HG02763 (cell line): Measurements from ENCODE around the gene MRM1.

Experiments used
- ATAC-seq: cut with Tn5 transposase; IDR thresholded peaks from one replicate; pipeline ENCODE4 v1.9.1; 2021; ENCODE audit warnings: mild to moderate bottlenecking, moderate library complexity; ENCODE audit not compliant: unreplicated experiment

The MRM1 gene

GRCh38 chr17:36601303-36602029 is at the start of gene MRM1:
Gene MRM1 (plus strand): TSS chr17:36601583. CDS start chr17:36601811, 228 bp downstream.
- peak; percentile 84 for ATAC-seq

- ATAC-seq = no peak
Observed at GRCh38 chr17:36553459-36553858, 47.9 kb upstream of the MRM1 start.

GRCh38 chr17:36566081-36566480 is 35.3 kb upstream of the MRM1 start:
- no peak for ATAC-seq

GRCh38 chr17:36575028-36575427 is 26.4 kb upstream of the MRM1 start:
- ATAC-seq = no peak

- no peak for ATAC-seq
Observed at GRCh38 chr17:36576793-36577192, 24.6 kb upstream of the MRM1 start.

- ATAC-seq = no peak
Observed at GRCh38 chr17:36578671-36579070, 22.7 kb upstream of the MRM1 start.

GRCh38 chr17:36583787-36584186 is 17.6 kb upstream of the MRM1 start:
- no peak for ATAC-seq

GRCh38 chr17:36586138-36586537 is 15.2 kb upstream of the MRM1 start:
- no peak for ATAC-seq

- no peak for ATAC-seq
Observed at GRCh38 chr17:36590082-36590481, 11.3 kb upstream of the MRM1 start.

- peak; percentile 91 for ATAC-seq
Observed at GRCh38 chr17:36591434-36592315, 9.7 kb upstream of the MRM1 start, which contains the start of gene DHRS11. Gene DHRS11 (plus strand): TSS chr17:36591879. CDS start chr17:36592010, 131 bp downstream.

- ATAC-seq = no peak
Observed at GRCh38 chr17:36592316-36592715, 9.1 kb upstream of the MRM1 start.

- ATAC-seq = no peak
Observed at GRCh38 chr17:36592716-36593321, 8.6 kb upstream of the MRM1 start.

- ATAC-seq = no peak
Observed at GRCh38 chr17:36593656-36594316, 7.6 kb upstream of the MRM1 start.

GRCh38 chr17:36594626-36595401 is 6.6 kb upstream of the MRM1 start:
- no peak for ATAC-seq

GRCh38 chr17:36597226-36597625 is 4.2 kb upstream of the MRM1 start:
- ATAC-seq = no peak

GRCh38 chr17:36597866-36598777 is 3.3 kb upstream of the MRM1 start:
- no peak for ATAC-seq

GRCh38 chr17:36598951-36599401 is 2.4 kb upstream of the MRM1 start:
- ATAC-seq = no peak

GRCh38 chr17:36599546-36600250 is 1.7 kb upstream of the MRM1 start:
- no peak for ATAC-seq
